ENCODE measurements around the gene PELI2. TPM values are rescaled to one million over a fixed set of nuclear protein-coding genes. Genes with fewer than 3 reads are reported as not detected.
A peak's percentile ranks its signal among the peaks of the same experiment; 100 is the strongest.

Gene PELI2
- total RNA-seq, 1 donor from 2014 or later = 13.2 TPM

DNA sequence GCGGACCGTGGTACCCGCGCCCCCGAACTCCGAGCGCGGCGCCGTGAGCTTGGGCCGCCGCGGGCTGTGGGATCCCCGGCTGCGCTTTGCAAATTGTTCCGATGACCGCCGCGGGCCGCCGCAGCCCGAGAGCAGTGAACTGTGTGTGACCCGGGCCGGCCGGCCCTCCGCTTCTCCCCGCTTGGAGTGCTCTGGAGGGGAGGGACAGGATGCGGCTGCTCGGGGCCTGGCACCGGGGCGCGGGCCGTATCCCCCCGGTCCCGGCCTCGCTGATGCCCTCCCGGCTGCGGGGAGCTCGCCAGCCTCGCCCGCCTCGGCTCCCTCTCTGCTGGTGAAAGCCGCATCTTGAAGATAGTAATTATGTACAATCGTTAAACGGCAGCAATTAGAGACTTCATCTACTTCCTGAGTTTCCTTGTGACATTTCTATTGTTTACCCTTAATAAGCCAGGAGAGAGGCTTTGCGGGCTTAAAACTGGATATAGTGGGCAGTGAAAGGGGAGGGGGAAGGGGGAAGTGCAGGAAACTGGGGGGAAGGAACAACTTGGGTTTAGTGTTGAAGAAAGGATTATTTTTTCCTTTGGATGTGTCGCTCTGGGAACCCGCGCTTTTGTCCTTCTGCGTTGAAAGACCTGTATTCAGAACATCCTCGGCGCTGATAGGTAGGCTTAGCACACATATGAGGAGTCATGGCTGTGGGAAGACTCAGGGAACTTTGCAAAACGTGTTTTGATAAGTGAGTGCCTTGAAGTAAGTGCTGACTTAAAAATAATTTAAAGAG, 1.2 kb downstream of the PELI2 start:
- DNase-seq = peak; percentile 63

- DNase-seq = peak; percentile 52
These were observed 2.0 kb downstream of the PELI2 start for GRCh38 chr14:56120091-56120691.

DNA sequence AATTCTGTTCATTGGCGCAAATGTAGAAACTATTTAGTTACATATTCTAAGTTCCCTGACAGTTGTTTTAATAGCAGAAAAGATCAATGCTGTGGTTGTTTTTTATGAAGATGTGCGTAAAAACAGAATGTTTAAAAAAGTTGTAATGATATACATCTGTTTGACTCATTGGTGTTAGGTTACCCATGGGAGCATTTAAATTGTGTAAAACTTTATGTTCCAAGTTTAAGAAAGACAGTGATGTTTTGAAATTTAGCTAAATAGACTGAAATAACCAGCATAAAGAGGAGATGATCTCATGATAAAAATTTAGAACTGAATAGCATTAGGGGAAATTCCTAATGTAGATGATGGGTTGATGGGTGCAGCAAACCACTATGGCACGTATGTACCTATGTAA, 3.6 kb downstream of the PELI2 start:
- no peak for DNase-seq

DNA sequence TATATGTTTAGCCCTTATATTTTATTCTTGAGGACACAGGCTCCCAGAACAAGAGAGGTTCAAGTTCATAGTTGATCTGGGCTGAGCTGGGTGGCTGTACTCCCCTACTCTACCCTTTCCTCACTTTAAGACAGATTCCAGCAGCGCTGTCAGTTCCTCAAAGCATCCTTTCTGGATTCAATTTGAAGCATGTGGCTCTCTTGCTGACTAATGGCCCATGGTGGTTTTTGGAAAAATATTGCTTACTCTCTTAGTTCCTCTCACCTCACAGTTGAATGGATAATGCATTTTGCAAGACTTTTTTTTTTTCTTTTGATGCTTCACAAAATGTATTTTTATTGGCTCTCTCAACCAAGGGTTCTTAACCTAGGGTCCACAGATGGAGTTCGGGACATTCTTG, 4.1 kb downstream of the PELI2 start:
- no peak for DNase-seq

DNA sequence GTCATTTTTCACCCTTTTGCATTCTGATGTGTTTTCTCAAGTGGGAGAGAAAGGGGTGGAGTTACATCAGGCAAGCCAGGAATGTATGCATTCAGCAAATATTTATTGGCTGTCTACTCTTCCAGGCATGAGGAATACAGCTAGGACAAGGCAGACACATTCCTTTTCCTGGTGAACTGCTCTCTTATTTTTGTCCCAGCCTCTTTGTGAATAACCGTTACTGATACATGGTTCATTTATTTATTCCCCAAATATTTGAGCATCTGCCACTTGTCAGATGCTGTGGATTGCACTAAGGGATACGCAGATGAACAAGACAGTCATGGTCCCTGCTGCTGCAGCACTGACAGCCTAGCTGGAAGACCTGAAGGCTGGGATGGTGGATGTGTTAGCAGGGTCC, 6.1 kb downstream of the PELI2 start:
- no peak for DNase-seq

DNA sequence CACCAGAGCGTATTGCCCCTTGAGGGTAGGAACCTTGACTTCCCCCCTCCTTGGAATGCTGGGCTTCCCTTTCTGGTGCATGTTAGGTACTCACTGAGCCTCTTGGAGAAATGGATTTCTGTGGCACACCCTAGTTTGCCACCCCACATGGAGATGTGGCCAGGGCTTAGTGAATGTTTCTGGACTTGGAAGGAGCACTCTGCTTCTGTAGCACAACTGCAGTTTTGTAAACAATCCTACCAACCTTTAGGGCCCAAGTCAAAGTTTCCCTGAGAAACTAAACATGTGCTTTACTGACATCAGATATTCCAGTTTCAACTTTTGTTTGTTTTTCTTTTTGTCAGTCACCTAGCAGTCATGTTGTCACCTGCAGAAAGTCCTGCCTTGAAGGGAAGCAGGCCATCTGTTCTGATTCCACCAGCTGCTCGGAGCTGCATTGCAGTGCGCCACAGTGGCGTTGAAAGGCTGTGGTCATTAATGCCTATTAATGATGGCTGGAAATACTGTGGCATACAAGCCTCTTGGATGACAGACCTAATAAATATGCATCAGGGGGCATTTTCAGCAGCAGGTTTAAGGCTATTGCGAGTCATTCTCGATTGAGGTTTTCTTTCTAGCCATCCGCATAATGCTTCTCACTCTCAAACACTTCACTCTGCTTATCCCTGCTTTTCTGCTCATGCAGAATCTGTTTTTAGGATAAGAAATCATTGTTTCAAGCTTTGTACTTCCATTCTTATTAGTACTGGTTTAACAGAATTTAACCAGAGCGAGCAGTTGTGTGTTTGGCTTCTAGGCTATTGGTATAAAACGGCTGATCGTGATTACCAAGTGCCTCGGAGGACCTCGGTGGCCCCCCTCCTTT, 7.8 kb downstream of the PELI2 start:
- DNase-seq = peak; percentile 41

GRCh38 chr14:56126637-56126913, 8.4 kb downstream of the PELI2 start:
- DNase-seq = no peak

- DNase-seq = no peak
These were observed 8.9 kb downstream of the PELI2 start for GRCh38 chr14:56127156-56127555.

- DNase-seq = no peak
These were observed 10.9 kb downstream of the PELI2 start for GRCh38 chr14:56129092-56129491.

- no peak for DNase-seq
These were observed 11.7 kb downstream of the PELI2 start for GRCh38 chr14:56129933-56130332.

- no peak for DNase-seq
These were observed 13.0 kb downstream of the PELI2 start for GRCh38 chr14:56131004-56131864.

GRCh38 chr14:56131865-56132833, 13.9 kb downstream of the PELI2 start:
- DNase-seq = no peak

GRCh38 chr14:56133547-56133946, 15.3 kb downstream of the PELI2 start:
- no peak for DNase-seq

GRCh38 chr14:56135001-56135400, 16.8 kb downstream of the PELI2 start:
- DNase-seq = no peak

- DNase-seq = no peak
These were observed 17.5 kb downstream of the PELI2 start for GRCh38 chr14:56135668-56136067.

GRCh38 chr14:56136571-56137452, 18.6 kb downstream of the PELI2 start:
- no peak for DNase-seq

DNA sequence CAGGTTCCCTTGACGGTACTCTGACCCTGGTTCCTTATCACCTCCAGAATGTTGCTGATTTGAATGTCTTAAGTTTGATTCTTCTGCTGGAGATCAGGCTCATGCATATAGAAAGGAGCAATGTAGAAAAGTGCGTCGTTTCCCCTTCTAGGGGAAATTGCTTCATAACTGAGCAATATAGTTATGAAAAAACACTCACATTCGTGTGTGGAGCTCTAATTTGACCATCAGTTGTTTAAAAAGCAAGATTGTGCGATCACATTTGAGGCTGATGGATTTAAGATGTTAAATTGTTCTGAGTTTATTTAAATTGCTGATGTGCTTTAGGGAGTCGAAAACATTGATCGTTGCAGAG, 19.2 kb downstream of the PELI2 start:
- DNase-seq = no peak

DNA sequence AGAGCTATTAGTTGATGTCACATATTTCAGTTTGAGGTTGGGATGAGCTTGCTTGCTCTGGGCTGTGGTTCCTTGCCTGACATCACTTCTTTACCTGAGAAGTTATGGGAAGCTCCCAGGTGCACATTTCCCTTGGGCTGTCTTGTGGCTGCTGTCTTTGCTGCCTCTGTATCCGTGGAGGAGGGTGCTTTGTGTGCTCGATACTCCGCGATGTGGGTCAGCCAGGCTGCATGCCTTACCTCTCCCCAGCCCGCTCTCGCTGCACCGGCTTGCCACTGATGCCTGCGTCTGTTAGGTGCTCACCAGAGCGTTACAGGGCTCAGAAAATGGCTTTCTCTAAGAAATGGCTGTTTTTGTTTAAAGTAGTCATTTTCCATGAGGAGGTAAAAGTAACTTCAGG, 19.6 kb downstream of the PELI2 start:
- no peak for DNase-seq

DNA sequence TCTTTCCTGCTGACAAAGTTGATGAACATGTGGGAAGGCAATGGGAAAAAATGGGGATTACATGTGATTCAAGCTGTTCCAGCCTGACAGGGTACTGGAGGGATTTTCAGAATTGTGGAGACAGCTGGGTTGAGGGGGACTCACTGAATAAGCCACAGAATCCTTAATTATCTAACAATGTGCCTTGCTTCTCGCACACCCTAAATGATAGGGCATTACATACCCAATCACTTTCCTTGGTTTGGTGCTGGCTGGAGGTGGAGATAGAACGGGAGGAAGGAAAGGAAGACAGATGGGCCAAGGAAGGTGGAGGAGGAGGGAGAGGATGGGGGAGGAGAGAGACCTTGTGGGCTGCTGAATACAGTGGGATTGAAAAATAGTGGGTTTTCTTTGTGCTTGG, 20.7 kb downstream of the PELI2 start:
- DNase-seq = no peak

GRCh38 chr14:56142314-56142713, 24.1 kb downstream of the PELI2 start:
- no peak for DNase-seq

Data from tongue (tissue), 2 donors.